GM13976 (cell line): ENCODE measurements around the gene UCP2.

Experiments
- DNase-seq: peaks from one replicate; pipeline ENCODE4 v3.0.0; 2012; ENCODE audit warnings: low spot score
- CTCF ChIP-seq: IDR thresholded peaks from 2 replicates; pipeline ENCODE4 v1.5.1; 2012; ENCODE audit warnings: borderline replicate concordance, mild to moderate bottlenecking; ENCODE audit not compliant: insufficient read depth; ENCODE audit errors: extremely low read depth, missing control alignments, control extremely low read depth
- in situ Hi-C: fragments of 300-500 bp; cut with MboI; formaldehyde crosslinking; loops from one replicate; pipeline ENCODE4 v1.12.0; 2022; ENCODE audit warnings: low sequenced_read_pairs, mixed read lengths, inconsistent platforms; ENCODE audit not compliant: unreplicated experiment

The UCP2 gene

GRCh38 chr11:73982595-73982989, at the start of gene UCP2:
Gene UCP2, minus strand, starts transcription at chr11:73982843. Its CDS starts 4,465 bp downstream, at chr11:73978378.
- in situ Hi-C loops: no loop called here
- peak; percentile 88 for DNase-seq
- no peak for TF ChIP-seq CTCF

- in situ Hi-C loops: no loop called here
Observed at GRCh38 chr11:74030723-74031676, 48.4 kb upstream of the UCP2 start.

DNA sequence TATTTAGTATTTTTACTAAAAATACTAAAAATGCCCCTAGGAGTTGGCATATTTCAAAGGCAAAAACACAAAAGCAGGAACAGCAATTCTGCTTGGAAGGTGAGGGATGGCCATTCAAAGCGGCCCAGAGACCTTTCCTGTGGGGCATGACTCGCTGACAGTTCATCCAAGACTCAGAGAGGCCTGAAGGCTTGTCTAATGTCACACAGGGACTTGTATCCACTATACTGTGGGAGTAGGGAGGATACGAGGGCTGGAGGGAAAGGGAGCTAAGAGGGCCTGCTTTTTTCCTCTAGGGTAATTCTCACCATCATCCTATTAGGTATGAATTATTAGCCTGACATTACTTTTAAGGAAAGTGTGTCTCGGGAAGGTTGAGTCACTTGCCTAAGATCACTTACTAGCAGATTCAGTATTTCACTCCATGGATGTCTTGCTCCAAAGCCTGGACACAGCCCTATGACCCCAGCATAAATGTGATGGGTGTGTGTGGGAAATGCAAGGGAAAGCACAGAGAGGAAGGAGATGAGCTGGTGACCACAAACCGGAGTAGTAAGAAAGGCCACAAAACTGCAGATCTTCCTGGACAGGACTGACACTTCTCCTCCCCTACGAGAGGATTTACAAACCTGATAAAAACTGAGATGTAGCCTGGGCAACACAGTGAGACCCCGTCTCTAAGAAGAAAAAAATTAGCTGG, 43.0 kb upstream of the UCP2 start:
- DNase-seq: no peak
- in situ Hi-C loops: no loop called here
- TF ChIP-seq CTCF: no peak

More at GRCh38 chr11:74030723-74031676, 48.4 kb upstream of the UCP2 start:
- no peak for TF ChIP-seq CTCF
- DNase-seq: no peak

DNA sequence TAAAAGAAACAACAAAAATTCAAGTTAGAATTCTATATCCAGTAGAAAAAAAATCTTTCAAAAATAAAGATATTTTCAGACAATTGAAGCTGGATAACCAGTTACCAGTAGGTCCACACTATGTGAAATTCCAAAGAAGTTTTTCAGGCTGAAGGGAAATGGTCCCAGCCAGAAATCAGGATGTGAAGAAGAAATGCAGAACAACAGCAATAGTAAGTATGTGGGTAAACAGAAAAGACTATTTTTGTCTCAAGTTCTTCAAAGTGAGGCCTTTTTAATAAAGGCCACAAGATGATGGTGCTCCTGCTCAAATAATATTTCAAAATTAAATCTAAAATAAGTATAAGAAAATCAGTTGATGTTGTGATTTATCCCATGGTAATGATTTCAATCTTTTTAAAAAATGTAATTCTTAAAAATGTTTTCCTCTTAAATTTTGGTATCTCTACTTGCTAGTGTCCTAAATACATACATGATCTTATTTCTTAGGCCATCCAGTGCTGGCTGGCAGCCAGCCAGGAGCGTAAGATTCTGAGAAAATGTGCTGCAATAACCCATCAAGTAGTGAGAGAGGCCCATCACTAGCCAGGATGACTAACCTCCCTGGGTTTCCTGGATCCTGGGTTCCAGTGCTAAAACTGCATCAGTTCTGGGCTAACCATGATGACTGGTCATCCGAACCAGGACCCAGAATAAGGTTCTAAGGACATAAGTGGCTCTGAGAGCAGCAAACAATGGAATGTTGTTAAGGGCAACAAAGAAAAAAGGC, 41.8 kb upstream of the UCP2 start:
- in situ Hi-C loops: no loop called here
- DNase-seq: no peak
- no peak for TF ChIP-seq CTCF

DNA sequence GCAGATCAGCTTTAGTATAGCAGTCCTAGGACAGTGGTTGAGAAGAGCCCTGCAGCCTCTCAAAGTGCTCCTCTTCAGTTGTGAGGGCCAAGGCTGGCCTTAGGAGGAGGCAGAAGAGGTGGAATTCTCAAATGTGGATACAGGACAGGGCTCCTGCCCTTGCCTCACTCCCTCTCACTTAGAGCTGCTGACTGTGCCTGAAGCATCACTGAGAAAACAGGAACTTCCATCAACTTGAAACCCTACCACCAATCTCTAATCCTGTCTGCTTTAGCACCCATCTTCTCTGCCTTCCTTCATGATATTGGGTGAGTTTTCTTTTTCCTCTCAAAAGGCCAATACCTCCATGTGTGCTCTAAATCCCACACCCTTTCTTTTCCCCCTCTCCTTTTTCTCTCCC, 40.6 kb upstream of the UCP2 start:
- no peak for DNase-seq
- no peak for TF ChIP-seq CTCF
- in situ Hi-C loops: no loop called here

- in situ Hi-C loops: no loop called here
- no peak for DNase-seq
Observed at GRCh38 chr11:74022546-74022945, 39.9 kb upstream of the UCP2 start.

More at GRCh38 chr11:74022546-74022945, 39.9 kb upstream of the UCP2 start:
- no peak for TF ChIP-seq CTCF
